SKM-1 (cell line): ENCODE results near the gene TRPC4.

ENCODE experiments used
- DNase-seq: peaks from one replicate; lab custom pipeline; 2025; ENCODE audit not compliant: unreplicated experiment; lab: John Stamatoyannopoulos, UW

Gene TRPC4

DNA sequence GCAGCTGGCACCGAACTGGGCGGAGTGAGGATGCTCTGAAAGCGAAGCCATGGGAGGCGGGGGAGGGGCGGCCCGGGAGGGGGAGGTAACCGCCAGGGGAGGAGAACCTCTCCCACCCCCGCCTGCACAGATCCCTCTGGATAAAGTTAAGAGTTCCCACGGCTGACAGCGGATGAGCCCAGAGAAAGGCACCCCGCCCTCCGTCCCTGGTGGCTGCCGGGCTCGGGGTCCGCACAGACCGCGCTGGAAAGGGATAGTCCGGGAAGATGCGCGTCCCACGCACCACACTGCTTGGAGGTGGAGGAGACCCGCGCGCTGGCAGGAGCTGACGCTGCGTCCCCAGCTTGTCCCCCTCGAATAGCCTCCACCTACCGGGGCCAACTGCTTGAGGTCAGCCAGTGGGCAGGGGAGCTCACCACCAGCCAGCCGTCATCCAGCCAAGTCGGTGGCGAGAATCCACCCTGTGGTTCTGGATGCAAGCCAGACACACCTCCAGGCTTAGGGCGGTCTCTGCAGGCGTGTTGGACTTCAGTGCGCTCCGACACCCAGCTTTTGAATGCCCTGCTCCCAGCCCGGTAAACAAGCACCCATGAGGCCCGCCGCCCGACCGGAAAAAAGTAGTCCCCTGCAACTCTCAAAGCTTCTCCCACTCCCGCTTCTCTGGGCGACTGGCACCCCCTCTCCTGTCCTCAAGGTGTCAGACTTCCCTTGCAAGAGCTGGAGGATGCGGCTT, at the start of gene TRPC4:
TRPC4 (minus strand) TSS at position 17 of the 733 bp plus-strand sequence. CDS start 86,439 bp downstream, outside the sequence.
- DNase-seq: no peak

DNA sequence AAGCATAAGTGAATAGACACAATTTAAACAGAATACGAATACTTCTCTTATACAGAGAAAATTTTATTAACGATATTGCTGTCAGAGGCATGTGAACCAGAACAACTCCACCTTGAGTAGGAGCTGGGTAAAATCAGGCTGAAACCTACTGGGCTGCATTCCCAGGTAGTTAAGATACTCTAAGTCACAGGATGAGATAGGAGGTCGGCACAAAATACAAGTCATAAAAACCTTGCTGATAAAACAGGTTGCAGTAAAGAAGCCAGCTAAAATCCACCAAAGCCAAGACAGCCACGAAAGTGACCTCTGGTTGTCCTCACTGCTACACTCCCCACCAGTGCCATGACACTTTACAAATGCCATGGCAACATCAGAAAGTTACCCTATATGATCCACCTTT, 49.2 kb upstream of the TRPC4 start:
- no peak for DNase-seq

DNA sequence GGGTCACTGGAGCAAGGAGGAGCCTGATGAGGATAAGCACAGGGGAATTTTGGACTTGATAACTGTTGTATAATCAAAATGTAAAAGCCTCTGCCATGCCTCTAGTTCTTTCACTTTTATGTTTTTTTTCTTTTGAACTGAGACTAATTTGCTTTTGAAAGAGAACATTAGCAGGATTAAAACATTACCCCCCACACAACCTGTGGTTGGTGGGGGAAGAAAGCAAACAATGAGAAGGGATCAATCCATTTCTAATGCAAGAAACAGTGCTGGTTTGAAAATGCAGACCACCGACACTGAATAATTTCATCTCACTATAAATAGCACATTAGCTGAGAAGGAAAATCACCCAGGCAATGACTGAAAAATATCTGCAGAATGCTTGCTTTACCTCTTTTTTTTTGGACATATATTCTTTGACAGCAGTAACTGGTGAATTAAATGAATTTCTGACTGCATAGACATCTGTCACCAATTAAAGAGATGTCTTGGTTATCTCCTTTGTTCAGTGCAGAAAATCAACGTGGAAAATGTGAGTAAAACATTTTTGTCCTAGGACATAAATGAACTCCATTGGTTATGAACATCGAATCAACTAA, 48.6 kb upstream of the TRPC4 start:
- DNase-seq: no peak

GRCh38 chr13:37914781-37915391, 45.3 kb upstream of the TRPC4 start:
- no peak for DNase-seq

GRCh38 chr13:37910790-37911189, 41.2 kb upstream of the TRPC4 start:
- no peak for DNase-seq

- DNase-seq: no peak
Observed at GRCh38 chr13:37906880-37907279, 37.3 kb upstream of the TRPC4 start.

DNA sequence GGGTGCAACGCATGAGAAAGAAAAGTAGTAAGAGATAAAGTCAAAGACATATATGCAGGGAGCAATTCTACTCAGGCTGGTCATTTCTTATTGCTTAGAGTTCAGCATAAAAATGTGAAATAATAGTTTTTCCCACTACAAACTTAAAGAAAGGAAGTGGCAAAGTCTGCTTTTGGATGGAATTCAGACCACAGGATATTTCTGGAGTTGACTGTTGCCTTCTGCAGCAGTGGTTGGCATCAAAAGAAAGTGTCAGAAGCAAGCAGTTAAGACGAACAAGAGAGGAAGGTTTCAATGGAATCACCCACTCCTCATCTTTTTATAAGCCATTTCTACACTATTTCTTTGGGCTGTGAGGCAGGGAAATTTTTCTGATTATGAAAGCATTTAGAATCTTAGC, 36.2 kb upstream of the TRPC4 start:
- DNase-seq: no peak

GRCh38 chr13:37899753-37900152, 30.2 kb upstream of the TRPC4 start:
- no peak for DNase-seq

DNA sequence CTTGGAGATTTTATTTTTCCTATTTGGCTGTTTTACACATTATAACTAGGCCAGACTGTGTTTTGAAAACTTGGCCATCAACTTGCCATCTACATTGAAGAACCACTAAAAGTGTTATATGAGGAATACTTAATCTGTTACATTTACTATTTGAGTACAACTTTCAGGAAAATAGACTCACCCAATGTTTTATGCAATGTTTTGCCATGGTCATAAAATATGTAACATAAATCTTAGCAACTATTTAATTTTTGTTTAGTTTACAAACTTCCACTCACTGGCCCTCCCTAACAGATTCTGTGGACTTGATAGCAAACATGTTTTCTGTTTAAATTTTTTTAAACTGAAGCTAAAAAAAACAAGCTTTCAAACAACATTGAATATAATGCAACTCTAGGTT, 23.7 kb upstream of the TRPC4 start:
- no peak for DNase-seq

- no peak for DNase-seq
Observed at GRCh38 chr13:37889820-37890219, 20.2 kb upstream of the TRPC4 start.

DNA sequence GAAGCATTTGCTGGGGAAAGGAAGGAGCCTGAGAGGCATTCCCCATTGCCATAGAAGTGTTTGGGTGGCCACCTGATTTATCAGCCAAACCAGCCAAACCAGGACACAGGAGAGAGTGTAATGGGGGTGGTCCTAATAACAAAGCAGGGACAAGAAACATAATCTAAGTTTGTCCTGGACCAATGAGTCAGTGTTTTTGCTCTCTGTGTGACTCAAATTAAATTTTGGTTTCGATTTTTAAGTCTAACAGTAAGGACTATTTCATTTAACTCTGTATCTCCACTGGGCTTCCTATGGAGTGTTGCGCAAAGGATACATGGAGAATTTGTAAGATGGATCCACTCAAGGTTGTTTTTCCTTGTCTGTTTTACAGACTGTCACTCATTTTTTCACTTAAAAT, 19.5 kb upstream of the TRPC4 start:
- no peak for DNase-seq

- no peak for DNase-seq
Observed at GRCh38 chr13:37886879-37887278, 17.3 kb upstream of the TRPC4 start.

DNA sequence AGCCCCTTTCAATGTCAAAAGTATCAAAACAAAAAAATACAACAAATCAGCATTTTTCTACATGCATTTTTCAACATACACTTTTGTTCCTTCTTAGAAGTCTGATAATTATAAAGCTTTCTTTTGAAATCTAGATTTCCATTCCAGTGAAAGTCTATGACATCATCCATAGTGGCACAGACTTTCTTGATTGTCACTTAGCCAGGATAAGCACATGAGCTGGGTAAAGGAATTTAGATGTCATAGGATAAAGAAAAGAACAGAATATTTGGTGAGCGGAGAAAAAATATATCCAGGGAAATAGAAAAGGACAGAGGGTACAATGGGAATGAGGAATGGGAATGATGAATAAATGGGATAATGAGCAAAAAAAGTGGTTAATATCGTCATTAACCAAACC, 15.1 kb upstream of the TRPC4 start:
- no peak for DNase-seq

- no peak for DNase-seq
Observed at GRCh38 chr13:37884026-37884425, 14.5 kb upstream of the TRPC4 start.

- DNase-seq: no peak
Observed at GRCh38 chr13:37878921-37879320, 9.3 kb upstream of the TRPC4 start.

DNA sequence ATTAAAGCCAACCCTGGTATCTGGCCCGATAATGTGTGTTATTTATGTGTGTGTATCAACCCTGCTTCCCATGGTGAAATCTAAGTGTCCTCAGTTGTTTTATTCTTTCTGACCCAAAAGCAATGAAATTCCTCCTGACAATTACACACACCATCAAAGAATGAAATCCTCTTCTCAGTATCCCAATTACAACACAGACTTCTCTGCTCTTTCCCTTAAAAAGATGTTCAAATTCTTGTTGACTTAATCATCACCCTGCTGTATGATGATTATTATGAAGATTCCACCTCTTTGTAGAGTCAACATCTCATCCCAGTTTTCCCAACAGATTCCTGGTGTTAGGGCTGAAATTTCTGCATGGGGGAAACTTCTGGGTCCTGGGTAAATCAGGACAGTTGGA, 8.9 kb upstream of the TRPC4 start:
- no peak for DNase-seq

- no peak for DNase-seq
Observed at GRCh38 chr13:37870895-37871550, 1.5 kb upstream of the TRPC4 start.

DNA sequence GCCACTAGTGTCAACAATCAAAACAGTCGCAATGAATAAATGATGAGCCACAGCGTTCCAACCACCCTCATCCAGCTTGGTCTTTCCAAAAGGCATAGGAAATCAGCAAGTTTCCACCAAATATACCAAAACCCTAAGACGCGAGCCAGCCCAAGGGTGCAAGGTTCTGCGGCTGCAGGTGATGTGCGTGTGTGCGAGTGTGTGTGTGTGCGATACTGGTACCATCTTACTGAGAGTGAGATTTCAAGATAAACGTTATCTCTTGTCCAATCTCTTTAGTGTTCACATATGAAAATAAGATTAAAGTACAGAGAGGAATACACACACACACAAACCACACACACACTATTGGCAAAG, 895 bp upstream of the TRPC4 start:
- no peak for DNase-seq

- no peak for DNase-seq
Observed at GRCh38 chr13:37869506-37869755, 141 bp downstream of the TRPC4 start.

GRCh38 chr13:37868691-37869505, 674 bp downstream of the TRPC4 start:
- no peak for DNase-seq

- no peak for DNase-seq
Observed at GRCh38 chr13:37863708-37864107, 5.9 kb downstream of the TRPC4 start.

GRCh38 chr13:37835392-37835791, 34.2 kb downstream of the TRPC4 start:
- DNase-seq: no peak
